Measurements from ENCODE around the gene POLR3H.

DNA sequence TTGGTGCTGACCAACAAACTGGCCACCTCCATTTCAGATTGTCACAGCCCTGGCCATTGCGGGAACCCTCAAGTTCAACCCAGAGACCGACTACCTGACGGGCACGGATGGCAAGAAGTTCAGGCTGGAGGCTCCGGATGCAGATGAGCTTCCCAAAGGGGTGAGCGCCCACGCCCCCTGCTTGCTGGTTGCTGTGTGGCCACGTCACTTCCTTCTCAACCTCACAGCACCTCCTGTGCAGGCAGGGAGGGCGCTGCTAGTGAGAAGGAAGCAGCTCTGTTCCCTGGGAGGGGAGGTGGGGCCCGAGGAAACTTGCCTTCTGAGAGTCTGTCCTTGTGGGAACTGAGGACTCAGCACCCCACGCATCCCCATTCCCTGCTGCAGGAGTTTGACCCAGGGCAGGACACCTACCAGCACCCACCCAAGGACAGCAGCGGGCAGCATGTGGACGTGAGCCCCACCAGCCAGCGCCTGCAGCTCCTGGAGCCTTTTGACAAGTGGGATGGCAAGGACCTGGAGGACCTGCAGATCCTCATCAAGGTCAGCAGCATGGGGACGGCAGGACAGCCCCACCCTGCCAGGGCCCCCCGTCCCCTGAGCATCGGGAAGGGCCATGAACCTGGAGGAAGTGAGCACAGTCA is 19.3 kb downstream of the POLR3H start:
- TF ChIP-seq, protein P1, sequence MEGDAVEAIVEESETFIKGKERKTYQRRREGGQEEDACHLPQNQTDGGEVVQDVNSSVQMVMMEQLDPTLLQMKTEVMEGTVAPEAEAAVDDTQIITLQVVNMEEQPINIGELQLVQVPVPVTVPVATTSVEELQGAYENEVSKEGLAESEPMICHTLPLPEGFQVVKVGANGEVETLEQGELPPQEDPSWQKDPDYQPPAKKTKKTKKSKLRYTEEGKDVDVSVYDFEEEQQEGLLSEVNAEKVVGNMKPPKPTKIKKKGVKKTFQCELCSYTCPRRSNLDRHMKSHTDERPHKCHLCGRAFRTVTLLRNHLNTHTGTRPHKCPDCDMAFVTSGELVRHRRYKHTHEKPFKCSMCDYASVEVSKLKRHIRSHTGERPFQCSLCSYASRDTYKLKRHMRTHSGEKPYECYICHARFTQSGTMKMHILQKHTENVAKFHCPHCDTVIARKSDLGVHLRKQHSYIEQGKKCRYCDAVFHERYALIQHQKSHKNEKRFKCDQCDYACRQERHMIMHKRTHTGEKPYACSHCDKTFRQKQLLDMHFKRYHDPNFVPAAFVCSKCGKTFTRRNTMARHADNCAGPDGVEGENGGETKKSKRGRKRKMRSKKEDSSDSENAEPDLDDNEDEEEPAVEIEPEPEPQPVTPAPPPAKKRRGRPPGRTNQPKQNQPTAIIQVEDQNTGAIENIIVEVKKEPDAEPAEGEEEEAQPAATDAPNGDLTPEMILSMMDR (IDR thresholded peaks at IDR 0.05), result no peak
- TF ChIP-seq POLR2AphosphoS5 (IDR thresholded peaks at IDR 0.05) (no peak), EP300 (IDR thresholded peaks at IDR 0.05) (no peak)
